Upper lobe of right lung (tissue), 1 donor: ENCODE data around the gene ADGRE2. TPM values are rescaled to one million over a fixed set of nuclear protein-coding genes. Genes with fewer than 3 reads are reported as not detected.

Experiments
- ATAC-seq: fragments of 200-7000 bp; cut with Tn5 transposase; one replicate; pipeline ENCODE4 v1.9.1; 2020; ENCODE audit warnings: mild to moderate bottlenecking, moderate library complexity
- DNase-seq: peaks from one replicate; pipeline ENCODE4 v3.0.0-alpha.2; 2020
- H3K27ac ChIP-seq: fragments of 200-600 bp; one replicate; pipeline ENCODE4 v1.8.0; 2022
- H3K27me3 ChIP-seq: fragments of 200-600 bp; one replicate; pipeline ENCODE4 v1.8.0; 2022; ENCODE audit warnings: mild to moderate bottlenecking
- H3K36me3 ChIP-seq: fragments of 200-600 bp; one replicate; pipeline ENCODE4 v1.8.0; 2022
- H3K4me1 ChIP-seq: fragments of 200-600 bp; one replicate; pipeline ENCODE4 v1.8.0; 2022
- H3K4me3 ChIP-seq: fragments of 200-600 bp; one replicate; pipeline ENCODE4 v1.8.0; 2022; ENCODE audit warnings: mild to moderate bottlenecking
- H3K9me3 ChIP-seq: fragments of 200-600 bp; one replicate; pipeline ENCODE4 v1.8.0; 2022
- intact Hi-C: fragments of 100-400 bp; cut with DNase I; formaldehyde crosslinking; loops from one replicate; pipeline ENCODE4 v1.11.0; 2022
- total RNA-seq: library from RNA; stranded (reverse); fragmentation: NEBNext Ultra II Directional; extraction: Animal tissue kit (Norgen Biotek cat#: 25700); gene quantifications from one replicate; pipeline ENCODE4 v1.2.1, GENCODE V29; 2021
- TF ChIP-seq, protein P1 (sequence below): fragments of 200-600 bp; IDR thresholded peaks from one replicate; pipeline ENCODE4 v1.8.0; 2022; ENCODE audit warnings: antibody characterized with exemption
- donor health status: DM: no; HTN: yes; CAD: no; lungs with severe emphysema.

ADGRE2 gene
- total RNA-seq, 1 donor from 2014 or later: 17.0 TPM

GRCh38 chr19:14758816-14759215, 19.5 kb downstream of the ADGRE2 start:
- intact Hi-C loops: no loop called here
- DNase-seq (no peak), ATAC-seq (no peak)
- Histone ChIP-seq H3K4me3 (no peak overlapping the region), H3K27me3 (no peaks in the 10 kb centered on the region), H3K4me1 (no peaks in the 10 kb centered on the region), H3K9me3 (no peaks in the 10 kb centered on the region), H3K36me3 (no peaks in the 10 kb centered on the region), H3K27ac (no peak overlapping the region)
- TF ChIP-seq, protein P1, sequence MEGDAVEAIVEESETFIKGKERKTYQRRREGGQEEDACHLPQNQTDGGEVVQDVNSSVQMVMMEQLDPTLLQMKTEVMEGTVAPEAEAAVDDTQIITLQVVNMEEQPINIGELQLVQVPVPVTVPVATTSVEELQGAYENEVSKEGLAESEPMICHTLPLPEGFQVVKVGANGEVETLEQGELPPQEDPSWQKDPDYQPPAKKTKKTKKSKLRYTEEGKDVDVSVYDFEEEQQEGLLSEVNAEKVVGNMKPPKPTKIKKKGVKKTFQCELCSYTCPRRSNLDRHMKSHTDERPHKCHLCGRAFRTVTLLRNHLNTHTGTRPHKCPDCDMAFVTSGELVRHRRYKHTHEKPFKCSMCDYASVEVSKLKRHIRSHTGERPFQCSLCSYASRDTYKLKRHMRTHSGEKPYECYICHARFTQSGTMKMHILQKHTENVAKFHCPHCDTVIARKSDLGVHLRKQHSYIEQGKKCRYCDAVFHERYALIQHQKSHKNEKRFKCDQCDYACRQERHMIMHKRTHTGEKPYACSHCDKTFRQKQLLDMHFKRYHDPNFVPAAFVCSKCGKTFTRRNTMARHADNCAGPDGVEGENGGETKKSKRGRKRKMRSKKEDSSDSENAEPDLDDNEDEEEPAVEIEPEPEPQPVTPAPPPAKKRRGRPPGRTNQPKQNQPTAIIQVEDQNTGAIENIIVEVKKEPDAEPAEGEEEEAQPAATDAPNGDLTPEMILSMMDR: no peak

- H3K27me3 ChIP-seq: no peaks in the 10 kb centered on the region
- H3K36me3 ChIP-seq: peaks cover 4% of the 10 kb centered on the region
- no peak for DNase-seq
- no peaks in the 10 kb centered on the region for H3K4me1 ChIP-seq
- no peaks in the 10 kb centered on the region for H3K9me3 ChIP-seq
- no peak for ATAC-seq
- H3K4me3 ChIP-seq: no peak overlapping the region
- intact Hi-C loops: no loop called here
- no peak overlapping the region for H3K27ac ChIP-seq
- TF ChIP-seq, protein P1: no peak
Measured at GRCh38 chr19:14748601-14749000, 29.8 kb downstream of the ADGRE2 start.

DNA sequence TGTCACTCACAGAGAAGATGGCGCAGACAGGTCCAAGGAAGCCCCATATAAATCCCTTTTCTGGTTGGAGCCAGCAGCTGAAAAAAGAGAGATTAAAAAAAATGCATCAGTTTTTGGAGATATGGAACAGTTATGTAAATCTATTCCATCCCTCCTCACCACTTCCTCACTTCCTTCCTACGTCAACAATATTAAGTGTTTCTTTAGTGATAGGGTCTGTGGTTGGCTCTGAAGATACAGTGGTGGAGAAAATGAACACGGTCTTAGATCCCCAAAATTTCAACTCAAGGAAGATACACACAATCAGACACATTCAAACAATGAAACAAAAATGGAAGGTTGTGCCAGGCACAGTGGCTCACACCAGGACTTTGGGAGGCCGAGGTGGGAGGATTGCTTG, 31.5 kb downstream of the ADGRE2 start:
- H3K9me3 ChIP-seq: no peaks in the 10 kb centered on the region
- no peaks in the 10 kb centered on the region for H3K27me3 ChIP-seq
- H3K27ac ChIP-seq: no peak overlapping the region
- DNase-seq: no peak
- TF ChIP-seq, protein P1: no peak
- ATAC-seq: no peak
- intact Hi-C loops: no loop called here
- peaks cover 4% of the 10 kb centered on the region for H3K36me3 ChIP-seq
- H3K4me1 ChIP-seq: no peaks in the 10 kb centered on the region
- H3K4me3 ChIP-seq: no peak overlapping the region

- Histone ChIP-seq H3K27me3 (no peaks in the 10 kb centered on the region), H3K4me3 (no peak overlapping the region), H3K9me3 (no peaks in the 10 kb centered on the region), H3K4me1 (no peaks in the 10 kb centered on the region), H3K27ac (no peak overlapping the region), H3K36me3 (no peaks in the 10 kb centered on the region)
- intact Hi-C loops: no loop called here
- ATAC-seq (no peak), DNase-seq (no peak)
- TF ChIP-seq, protein P1: no peak
Measured at GRCh38 chr19:14735915-14736314, 42.4 kb downstream of the ADGRE2 start.

GRCh38 chr19:14733574-14733973, 44.8 kb downstream of the ADGRE2 start:
- ATAC-seq: no peak
- DNase-seq: no peak
- H3K4me3 ChIP-seq: no peak overlapping the region
- TF ChIP-seq, protein P1: no peak
- no peaks in the 10 kb centered on the region for H3K4me1 ChIP-seq
- H3K27ac ChIP-seq: no peak overlapping the region
- no peaks in the 10 kb centered on the region for H3K36me3 ChIP-seq
- no peaks in the 10 kb centered on the region for H3K27me3 ChIP-seq
- H3K9me3 ChIP-seq: no peaks in the 10 kb centered on the region
- intact Hi-C loops: no loop called here

DNA sequence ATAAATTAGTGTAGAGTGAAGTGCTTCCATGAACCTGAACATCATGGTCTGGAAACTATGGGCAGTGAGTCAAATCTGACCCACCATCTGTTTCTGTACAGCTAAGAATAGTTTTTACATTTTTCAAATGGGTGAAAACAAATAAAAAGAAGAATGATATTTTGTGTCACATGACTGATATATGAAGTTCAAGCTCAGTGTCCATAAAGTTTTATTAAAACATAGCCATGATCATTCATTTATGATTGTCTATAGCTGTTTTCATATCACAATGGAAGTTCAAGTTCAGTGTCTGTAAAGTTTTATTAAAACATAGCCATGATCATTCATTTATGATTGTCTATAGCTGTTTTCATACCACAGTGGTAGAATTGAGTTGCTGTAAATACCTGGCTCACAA, 45.9 kb downstream of the ADGRE2 start:
- ATAC-seq (no peak), DNase-seq (no peak)
- H3K4me3 ChIP-seq: no peak overlapping the region
- no peaks in the 10 kb centered on the region for H3K27me3 ChIP-seq
- no peaks in the 10 kb centered on the region for H3K4me1 ChIP-seq
- peaks cover 4% of the 10 kb centered on the region for H3K9me3 ChIP-seq
- no peaks in the 10 kb centered on the region for H3K36me3 ChIP-seq
- intact Hi-C loops: no loop called here
- no peak overlapping the region for H3K27ac ChIP-seq
- TF ChIP-seq, protein P1: no peak
